WTC11 (cell line): ENCODE data around the gene CACNA1C. TPM values are rescaled to one million over a fixed set of nuclear protein-coding genes. Genes with fewer than 3 reads are reported as not detected.

Source experiments
- ATAC-seq: fragments of 200-7000 bp; cut with Tn5 transposase; 2 replicates; pipeline ENCODE4 v1.10.0; 2021; ENCODE audit warnings: mild to moderate bottlenecking, moderate library complexity
- CTCF ChIA-PET: fragments of 300-600 bp; sonication (Branson Sonifier 250); formaldehyde crosslinking; loops from one replicate; lab custom pipeline; 2021; ENCODE audit warnings: antibody characterized with exemption; lab: Charles Lee
- POLR2A ChIA-PET: fragments of 350-600 bp; sonication (Branson Sonifier 250); formaldehyde crosslinking; loops from one replicate; lab custom pipeline; 2021; ENCODE audit warnings: antibody characterized with exemption; lab: Charles Lee
- DNase-seq: peaks from one replicate; pipeline ENCODE4 v3.0.0; 2021; ENCODE audit warnings: low spot score
- H3K27ac Mint-ChIP-seq: 2 replicates; pipeline ENCODE4 v1.8.0; 2021; ENCODE audit warnings: mixed read lengths
- H3K27me3 Mint-ChIP-seq: 2 replicates; pipeline ENCODE4 v1.8.0; 2021; ENCODE audit warnings: low read depth, mild to moderate bottlenecking, moderate library complexity, mixed read lengths
- H3K36me3 Mint-ChIP-seq: 2 replicates; pipeline ENCODE4 v1.8.0; 2021; ENCODE audit warnings: mixed read lengths
- H3K4me1 Mint-ChIP-seq: 2 replicates; pipeline ENCODE4 v1.8.0; 2022; ENCODE audit warnings: mixed read lengths
- H3K4me3 Mint-ChIP-seq: 2 replicates; pipeline ENCODE4 v1.8.0; 2021; ENCODE audit warnings: mild to moderate bottlenecking, moderate library complexity, mixed read lengths
- H3K9me3 Mint-ChIP-seq: 2 replicates; pipeline ENCODE4 v1.8.0; 2021; ENCODE audit warnings: mixed read lengths
- FOXP1 ChIP-seq: sonication (generic); formaldehyde crosslinking; IDR thresholded peaks from 2 replicates; pipeline ENCODE4 v1.8.0; 2022; ENCODE audit warnings: missing genetic modification reagents, mild to moderate bottlenecking, moderate library complexity, borderline replicate concordance
- NFYB ChIP-seq: sonication (generic); formaldehyde crosslinking; conservative IDR thresholded peaks from 2 replicates; pipeline ENCODE4 v1.8.0; 2022; ENCODE audit warnings: low read depth, missing genetic modification reagents
- NR2C2 ChIP-seq: sonication (generic); formaldehyde crosslinking; IDR thresholded peaks from 2 replicates; pipeline ENCODE4 v1.8.0; 2022; ENCODE audit warnings: mild to moderate bottlenecking, missing genetic modification reagents
- ZNF219 ChIP-seq: sonication (generic); formaldehyde crosslinking; IDR thresholded peaks from 2 replicates; pipeline ENCODE4 v1.8.0; 2023; ENCODE audit warnings: missing genetic modification reagents, mild to moderate bottlenecking, borderline replicate concordance
- ZNF396 ChIP-seq: fragments of 250-450 bp; sonication (Bioruptor Pico); IDR thresholded peaks from 2 replicates; pipeline ENCODE4 v1.8.0; 2021; ENCODE audit warnings: mild to moderate bottlenecking, moderate library complexity, borderline replicate concordance
- total RNA-seq: library from RNA; stranded (reverse); gene quantifications from 3 replicates; pipeline ENCODE4 v1.2.3, GENCODE V29; 2021
- TF ChIP-seq, protein P1 (sequence below): sonication (generic); formaldehyde crosslinking; IDR thresholded peaks from 2 replicates; pipeline ENCODE4 v1.8.1; 2022; ENCODE audit warnings: low read depth, mild to moderate bottlenecking, moderate library complexity, missing genetic modification reagents, borderline replicate concordance
- TF ChIP-seq, protein P2 (sequence below): sonication (generic); formaldehyde crosslinking; conservative IDR thresholded peaks from 2 replicates; pipeline ENCODE4 v1.8.1; 2023; ENCODE audit warnings: mild to moderate bottlenecking, low read depth, missing genetic modification reagents, moderate library complexity
- TF ChIP-seq, protein P3 (sequence below): sonication (generic); formaldehyde crosslinking; IDR thresholded peaks from 2 replicates; pipeline ENCODE4 v1.8.0; 2022; ENCODE audit warnings: mild to moderate bottlenecking, missing genetic modification reagents
- TF ChIP-seq, protein P4 (sequence below): sonication (generic); formaldehyde crosslinking; IDR thresholded peaks from 2 replicates; pipeline ENCODE4 v1.8.0; 2023; ENCODE audit warnings: missing genetic modification reagents, mild to moderate bottlenecking, borderline replicate concordance
- TF ChIP-seq, protein P5 (sequence below): fragments of 250-450 bp; sonication (Bioruptor Pico); IDR thresholded peaks from 2 replicates; pipeline ENCODE4 v1.9.0; 2021; ENCODE audit warnings: mild to moderate bottlenecking
- TF ChIP-seq, protein P6 (sequence below): fragments of 250-450 bp; sonication (Bioruptor Pico); IDR thresholded peaks from 2 replicates; pipeline ENCODE4 v1.8.0; 2021; ENCODE audit warnings: mild to moderate bottlenecking
- TF ChIP-seq, protein P7 (sequence below): sonication (generic); formaldehyde crosslinking; IDR thresholded peaks from 2 replicates; pipeline ENCODE4 v1.8.1; 2022; ENCODE audit warnings: low read depth, missing genetic modification reagents, borderline replicate concordance

CACNA1C gene
- total RNA-seq, 1 experiment from 2014 or later: 1.7 TPM

DNA sequence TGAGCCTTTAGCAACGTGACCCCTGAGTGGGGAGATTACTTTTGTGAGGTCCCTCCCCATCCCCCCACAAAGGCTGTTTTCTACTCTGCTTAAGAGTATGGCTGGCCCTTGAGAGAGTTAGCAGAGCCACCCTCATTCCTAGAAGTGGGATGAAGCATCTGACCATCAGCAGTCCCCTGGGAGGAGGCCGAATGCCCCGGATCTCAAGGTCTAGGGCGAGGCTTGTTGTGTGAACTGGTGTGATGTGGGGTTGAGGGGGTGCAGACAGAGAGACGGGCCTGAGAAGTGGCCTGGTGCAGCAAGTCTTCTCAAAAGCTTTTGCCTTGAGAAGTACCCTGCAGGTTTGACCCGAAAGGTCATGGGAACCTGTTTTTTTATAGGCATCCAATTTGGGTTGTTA is 589.0 kb downstream of the CACNA1C start:
- Mint-ChIP-seq H3K36me3 (no peaks in the 10 kb centered on the region), H3K4me1 (peaks cover 36% of the 10 kb centered on the region), H3K27ac (no peak overlapping the region)
- DNase-seq: peak; percentile 1
- TF ChIP-seq, protein P1, sequence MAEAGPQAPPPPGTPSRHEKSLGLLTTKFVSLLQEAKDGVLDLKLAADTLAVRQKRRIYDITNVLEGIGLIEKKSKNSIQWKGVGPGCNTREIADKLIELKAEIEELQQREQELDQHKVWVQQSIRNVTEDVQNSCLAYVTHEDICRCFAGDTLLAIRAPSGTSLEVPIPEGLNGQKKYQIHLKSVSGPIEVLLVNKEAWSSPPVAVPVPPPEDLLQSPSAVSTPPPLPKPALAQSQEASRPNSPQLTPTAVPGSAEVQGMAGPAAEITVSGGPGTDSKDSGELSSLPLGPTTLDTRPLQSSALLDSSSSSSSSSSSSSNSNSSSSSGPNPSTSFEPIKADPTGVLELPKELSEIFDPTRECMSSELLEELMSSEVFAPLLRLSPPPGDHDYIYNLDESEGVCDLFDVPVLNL: no peak
- TF ChIP-seq, protein P2, sequence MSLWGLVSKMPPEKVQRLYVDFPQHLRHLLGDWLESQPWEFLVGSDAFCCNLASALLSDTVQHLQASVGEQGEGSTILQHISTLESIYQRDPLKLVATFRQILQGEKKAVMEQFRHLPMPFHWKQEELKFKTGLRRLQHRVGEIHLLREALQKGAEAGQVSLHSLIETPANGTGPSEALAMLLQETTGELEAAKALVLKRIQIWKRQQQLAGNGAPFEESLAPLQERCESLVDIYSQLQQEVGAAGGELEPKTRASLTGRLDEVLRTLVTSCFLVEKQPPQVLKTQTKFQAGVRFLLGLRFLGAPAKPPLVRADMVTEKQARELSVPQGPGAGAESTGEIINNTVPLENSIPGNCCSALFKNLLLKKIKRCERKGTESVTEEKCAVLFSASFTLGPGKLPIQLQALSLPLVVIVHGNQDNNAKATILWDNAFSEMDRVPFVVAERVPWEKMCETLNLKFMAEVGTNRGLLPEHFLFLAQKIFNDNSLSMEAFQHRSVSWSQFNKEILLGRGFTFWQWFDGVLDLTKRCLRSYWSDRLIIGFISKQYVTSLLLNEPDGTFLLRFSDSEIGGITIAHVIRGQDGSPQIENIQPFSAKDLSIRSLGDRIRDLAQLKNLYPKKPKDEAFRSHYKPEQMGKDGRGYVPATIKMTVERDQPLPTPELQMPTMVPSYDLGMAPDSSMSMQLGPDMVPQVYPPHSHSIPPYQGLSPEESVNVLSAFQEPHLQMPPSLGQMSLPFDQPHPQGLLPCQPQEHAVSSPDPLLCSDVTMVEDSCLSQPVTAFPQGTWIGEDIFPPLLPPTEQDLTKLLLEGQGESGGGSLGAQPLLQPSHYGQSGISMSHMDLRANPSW (CRISPR knock-in tag): no peak
- TF ChIP-seq, protein P3, sequence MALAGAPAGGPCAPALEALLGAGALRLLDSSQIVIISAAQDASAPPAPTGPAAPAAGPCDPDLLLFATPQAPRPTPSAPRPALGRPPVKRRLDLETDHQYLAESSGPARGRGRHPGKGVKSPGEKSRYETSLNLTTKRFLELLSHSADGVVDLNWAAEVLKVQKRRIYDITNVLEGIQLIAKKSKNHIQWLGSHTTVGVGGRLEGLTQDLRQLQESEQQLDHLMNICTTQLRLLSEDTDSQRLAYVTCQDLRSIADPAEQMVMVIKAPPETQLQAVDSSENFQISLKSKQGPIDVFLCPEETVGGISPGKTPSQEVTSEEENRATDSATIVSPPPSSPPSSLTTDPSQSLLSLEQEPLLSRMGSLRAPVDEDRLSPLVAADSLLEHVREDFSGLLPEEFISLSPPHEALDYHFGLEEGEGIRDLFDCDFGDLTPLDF (CRISPR knock-in tag): no peak
- TF ChIP-seq, protein P4, sequence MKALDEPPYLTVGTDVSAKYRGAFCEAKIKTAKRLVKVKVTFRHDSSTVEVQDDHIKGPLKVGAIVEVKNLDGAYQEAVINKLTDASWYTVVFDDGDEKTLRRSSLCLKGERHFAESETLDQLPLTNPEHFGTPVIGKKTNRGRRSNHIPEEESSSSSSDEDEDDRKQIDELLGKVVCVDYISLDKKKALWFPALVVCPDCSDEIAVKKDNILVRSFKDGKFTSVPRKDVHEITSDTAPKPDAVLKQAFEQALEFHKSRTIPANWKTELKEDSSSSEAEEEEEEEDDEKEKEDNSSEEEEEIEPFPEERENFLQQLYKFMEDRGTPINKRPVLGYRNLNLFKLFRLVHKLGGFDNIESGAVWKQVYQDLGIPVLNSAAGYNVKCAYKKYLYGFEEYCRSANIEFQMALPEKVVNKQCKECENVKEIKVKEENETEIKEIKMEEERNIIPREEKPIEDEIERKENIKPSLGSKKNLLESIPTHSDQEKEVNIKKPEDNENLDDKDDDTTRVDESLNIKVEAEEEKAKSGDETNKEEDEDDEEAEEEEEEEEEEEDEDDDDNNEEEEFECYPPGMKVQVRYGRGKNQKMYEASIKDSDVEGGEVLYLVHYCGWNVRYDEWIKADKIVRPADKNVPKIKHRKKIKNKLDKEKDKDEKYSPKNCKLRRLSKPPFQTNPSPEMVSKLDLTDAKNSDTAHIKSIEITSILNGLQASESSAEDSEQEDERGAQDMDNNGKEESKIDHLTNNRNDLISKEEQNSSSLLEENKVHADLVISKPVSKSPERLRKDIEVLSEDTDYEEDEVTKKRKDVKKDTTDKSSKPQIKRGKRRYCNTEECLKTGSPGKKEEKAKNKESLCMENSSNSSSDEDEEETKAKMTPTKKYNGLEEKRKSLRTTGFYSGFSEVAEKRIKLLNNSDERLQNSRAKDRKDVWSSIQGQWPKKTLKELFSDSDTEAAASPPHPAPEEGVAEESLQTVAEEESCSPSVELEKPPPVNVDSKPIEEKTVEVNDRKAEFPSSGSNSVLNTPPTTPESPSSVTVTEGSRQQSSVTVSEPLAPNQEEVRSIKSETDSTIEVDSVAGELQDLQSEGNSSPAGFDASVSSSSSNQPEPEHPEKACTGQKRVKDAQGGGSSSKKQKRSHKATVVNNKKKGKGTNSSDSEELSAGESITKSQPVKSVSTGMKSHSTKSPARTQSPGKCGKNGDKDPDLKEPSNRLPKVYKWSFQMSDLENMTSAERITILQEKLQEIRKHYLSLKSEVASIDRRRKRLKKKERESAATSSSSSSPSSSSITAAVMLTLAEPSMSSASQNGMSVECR (CRISPR knock-in tag): no peak
- TF ChIP-seq NFYB (CRISPR knock-in tag): no peak
- TF ChIP-seq NR2C2: no peak
- TF ChIP-seq FOXP1 (CRISPR knock-in tag): no peak
- TF ChIP-seq, protein P5, sequence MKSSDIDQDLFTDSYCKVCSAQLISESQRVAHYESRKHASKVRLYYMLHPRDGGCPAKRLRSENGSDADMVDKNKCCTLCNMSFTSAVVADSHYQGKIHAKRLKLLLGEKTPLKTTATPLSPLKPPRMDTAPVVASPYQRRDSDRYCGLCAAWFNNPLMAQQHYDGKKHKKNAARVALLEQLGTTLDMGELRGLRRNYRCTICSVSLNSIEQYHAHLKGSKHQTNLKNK (CRISPR knock-in tag): no peak
- TF ChIP-seq, protein P6, sequence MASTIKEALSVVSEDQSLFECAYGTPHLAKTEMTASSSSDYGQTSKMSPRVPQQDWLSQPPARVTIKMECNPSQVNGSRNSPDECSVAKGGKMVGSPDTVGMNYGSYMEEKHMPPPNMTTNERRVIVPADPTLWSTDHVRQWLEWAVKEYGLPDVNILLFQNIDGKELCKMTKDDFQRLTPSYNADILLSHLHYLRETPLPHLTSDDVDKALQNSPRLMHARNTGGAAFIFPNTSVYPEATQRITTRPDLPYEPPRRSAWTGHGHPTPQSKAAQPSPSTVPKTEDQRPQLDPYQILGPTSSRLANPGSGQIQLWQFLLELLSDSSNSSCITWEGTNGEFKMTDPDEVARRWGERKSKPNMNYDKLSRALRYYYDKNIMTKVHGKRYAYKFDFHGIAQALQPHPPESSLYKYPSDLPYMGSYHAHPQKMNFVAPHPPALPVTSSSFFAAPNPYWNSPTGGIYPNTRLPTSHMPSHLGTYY (CRISPR knock-in tag): no peak
- no peak for TF ChIP-seq ZNF396
- TF ChIP-seq, protein P7, sequence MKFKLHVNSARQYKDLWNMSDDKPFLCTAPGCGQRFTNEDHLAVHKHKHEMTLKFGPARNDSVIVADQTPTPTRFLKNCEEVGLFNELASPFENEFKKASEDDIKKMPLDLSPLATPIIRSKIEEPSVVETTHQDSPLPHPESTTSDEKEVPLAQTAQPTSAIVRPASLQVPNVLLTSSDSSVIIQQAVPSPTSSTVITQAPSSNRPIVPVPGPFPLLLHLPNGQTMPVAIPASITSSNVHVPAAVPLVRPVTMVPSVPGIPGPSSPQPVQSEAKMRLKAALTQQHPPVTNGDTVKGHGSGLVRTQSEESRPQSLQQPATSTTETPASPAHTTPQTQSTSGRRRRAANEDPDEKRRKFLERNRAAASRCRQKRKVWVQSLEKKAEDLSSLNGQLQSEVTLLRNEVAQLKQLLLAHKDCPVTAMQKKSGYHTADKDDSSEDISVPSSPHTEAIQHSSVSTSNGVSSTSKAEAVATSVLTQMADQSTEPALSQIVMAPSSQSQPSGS (CRISPR knock-in tag): no peak
- TF ChIP-seq ZNF219 (CRISPR knock-in tag): no peak
- TF ChIP-seq, all 79 proteins: peak for 0
- no peaks in the 10 kb centered on the region for H3K27me3 Mint-ChIP-seq
- no peaks in the 10 kb centered on the region for H3K9me3 Mint-ChIP-seq
- no peak overlapping the region for H3K4me3 Mint-ChIP-seq
- no peak for ATAC-seq
- CTCF ChIA-PET: interaction anchor here (0.7 to 3.0 kb wide), 30 partner anchors 8 to 354 kb away, joined by 3 to 38 read pairs (median 4); partner anchors contain the start of gene NRIP2
- POLR2A ChIA-PET: no interaction called here
